Thoracic aorta (tissue), 2 donors: ENCODE measurements around the gene ZNF385C. TPM values are rescaled to one million over a fixed set of nuclear protein-coding genes. Genes with fewer than 3 reads are reported as not detected.

Source experiments
- ATAC-seq: fragments of 150-250 bp; one replicate; pipeline ENCODE4 v1.8.0; 2017; ENCODE audit warnings: low read depth; ENCODE audit not compliant: insufficient number of reproducible peaks, low FRiP score
- DNase-seq: peaks from one replicate; pipeline ENCODE4 v3.0.0-alpha.2; 2020; ENCODE audit warnings: low spot score
- H3K27ac ChIP-seq, 2 donors: fragments of 200-600 bp; sonication (generic); 1 replicate in 1 of 2; 2 replicates in 1 of 2; pipeline ENCODE4 v1.5.1; 2016; ENCODE audit warnings: mild to moderate bottlenecking in 2 of 2, moderate library complexity in 2 of 2
- H3K27me3 ChIP-seq: fragments of 200-600 bp; sonication (generic); replicated peaks from 2 replicates; pipeline ENCODE4 v1.6.0; 2016; ENCODE audit warnings: mild to moderate bottlenecking; ENCODE audit not compliant: insufficient read depth
- H3K36me3 ChIP-seq: fragments of 200-600 bp; sonication (generic); one replicate; pipeline ENCODE4 v1.5.1; 2016
- H3K4me1 ChIP-seq, 2 donors: fragments of 200-600 bp; sonication (generic); 1 replicate in 1 of 2; 2 replicates in 1 of 2; pipeline versions ENCODE4 v1.5.1 to v1.6.0; 2016; ENCODE audit warnings: low read depth in 2 of 2, mild to moderate bottlenecking in 1 of 2; ENCODE audit not compliant: control insufficient read depth in 1 of 2
- H3K4me3 ChIP-seq: fragments of 200-600 bp; sonication (generic); 2 replicates; pipeline ENCODE4 v1.5.1; 2016; ENCODE audit warnings: mild to moderate bottlenecking
- H3K9me3 ChIP-seq: fragments of 200-600 bp; sonication (generic); 2 replicates; pipeline ENCODE4 v1.5.1; 2016
- CTCF ChIP-seq: fragments of 200-600 bp; sonication (generic); IDR thresholded peaks from one replicate; pipeline ENCODE4 v1.5.1; 2019; ENCODE audit warnings: antibody characterized with exemption
- total RNA-seq, 2 donors: library from RNA; depleted of rRNA; stranded (reverse); fragments of >200 nt; gene quantifications; one replicate each; pipeline versions ENCODE4 v1.1.0 to v1.2.3, GENCODE V29; 2016

The ZNF385C gene
- total RNA-seq, 2 donors from 2014 or later, result not detected

DNA sequence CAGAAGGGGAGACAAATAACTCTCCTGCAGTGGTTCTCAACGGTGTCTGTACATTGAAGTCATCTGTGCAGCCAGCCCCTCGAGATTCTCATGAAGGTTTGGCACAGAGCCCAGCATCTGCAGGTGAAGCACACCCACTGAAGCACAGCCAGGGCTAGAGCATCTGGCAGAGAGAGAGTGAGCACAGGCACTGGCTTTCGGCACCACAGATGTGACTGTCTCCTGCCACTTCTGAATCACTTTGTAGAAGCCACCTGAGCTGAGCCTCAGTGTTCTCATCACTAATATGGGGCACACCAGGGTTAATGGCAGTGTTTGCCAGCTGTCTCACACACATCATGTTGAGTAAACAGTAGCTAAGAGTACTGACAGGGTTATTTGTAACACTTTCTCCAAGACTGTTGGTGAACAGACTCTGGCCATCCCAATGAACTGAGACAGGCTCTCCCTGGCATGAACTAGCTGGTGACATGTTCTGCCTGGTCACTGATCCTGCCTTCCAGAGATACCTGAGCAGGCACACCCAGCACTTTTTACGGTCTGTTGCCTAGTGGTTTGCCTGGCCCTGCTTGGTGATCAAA, 35.3 kb upstream of the ZNF385C start:
- TF ChIP-seq CTCF, result no peak
- Histone ChIP-seq H3K4me1 (peaks cover 27 to 62% of the 10 kb centered on the region in 2 donors), H3K27ac (no peak overlapping the region)

DNA sequence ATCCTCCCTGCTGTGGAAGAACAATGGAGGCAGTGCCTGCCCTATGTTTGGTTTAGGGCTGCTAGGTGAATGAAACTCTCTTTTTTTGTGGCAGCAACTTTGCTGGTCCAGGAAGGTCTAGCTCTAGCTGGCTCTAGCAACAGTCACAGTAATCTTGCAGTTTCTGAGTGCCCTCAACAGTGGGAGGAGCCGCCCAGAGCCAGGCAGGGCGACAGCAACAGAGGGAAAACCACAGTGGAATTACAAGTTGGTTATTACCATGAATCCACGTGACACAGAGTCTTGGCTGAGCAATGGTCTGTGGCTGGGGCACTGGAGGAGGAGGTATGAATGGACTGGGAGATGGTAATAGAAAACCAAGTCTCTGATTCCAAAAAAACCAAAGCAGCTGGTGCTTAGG, 34.7 kb upstream of the ZNF385C start:
- no peaks in the 10 kb centered on the region for H3K27me3 ChIP-seq
- no peak overlapping the region for H3K4me3 ChIP-seq
- H3K4me1 ChIP-seq, result peaks cover 25 to 55% of the 10 kb centered on the region in 2 donors
- DNase-seq (no peak), ATAC-seq (peak; percentile 19)
- no peak for TF ChIP-seq CTCF
- no peaks in the 10 kb centered on the region for H3K9me3 ChIP-seq
- H3K27ac ChIP-seq, result peak overlapping the region in 1 of 2 donors; percentile 14
- peaks cover 28% of the 10 kb centered on the region for H3K36me3 ChIP-seq

More for the DNA sequence above, 35.3 kb upstream of the ZNF385C start:
- peaks cover 22% of the 10 kb centered on the region for H3K36me3 ChIP-seq
- no peaks in the 10 kb centered on the region for H3K27me3 ChIP-seq
- no peak overlapping the region for H3K4me3 ChIP-seq
- ATAC-seq, result no peak
- no peaks in the 10 kb centered on the region for H3K9me3 ChIP-seq
- no peak for DNase-seq

- H3K9me3 ChIP-seq, result no peaks in the 10 kb centered on the region
- H3K36me3 ChIP-seq, result peaks cover 34% of the 10 kb centered on the region
- H3K4me1 ChIP-seq, result peaks cover 25 to 55% of the 10 kb centered on the region in 2 donors
- H3K27me3 ChIP-seq, result no peaks in the 10 kb centered on the region
- DNase-seq (no peak), ATAC-seq (no peak)
- peak overlapping the region in 1 of 2 donors; percentile 14 for H3K27ac ChIP-seq
- H3K4me3 ChIP-seq, result no peak overlapping the region
- no peak for TF ChIP-seq CTCF
These were observed 33.7 kb upstream of the ZNF385C start for GRCh38 chr17:42131981-42132432.

- Histone ChIP-seq H3K27ac (peak overlapping the region in 1 of 2 donors; percentile 14), H3K9me3 (no peaks in the 10 kb centered on the region), H3K4me3 (no peak overlapping the region), H3K36me3 (peaks cover 31% of the 10 kb centered on the region), H3K27me3 (no peaks in the 10 kb centered on the region), H3K4me1 (peaks cover 20 to 47% of the 10 kb centered on the region in 2 donors)
- no peak for TF ChIP-seq CTCF
- DNase-seq (no peak), ATAC-seq (no peak)
These were observed 33.0 kb upstream of the ZNF385C start for GRCh38 chr17:42131232-42131631.

- Histone ChIP-seq H3K27me3 (no peaks in the 10 kb centered on the region), H3K4me3 (no peak overlapping the region), H3K27ac (peak overlapping the region in 1 of 2 donors; percentile 37), H3K4me1 (peaks cover 20 to 39% of the 10 kb centered on the region in 2 donors), H3K36me3 (peaks cover 38% of the 10 kb centered on the region), H3K9me3 (no peaks in the 10 kb centered on the region)
- no peak for DNase-seq
- no peak for TF ChIP-seq CTCF
- no peak for ATAC-seq
These were observed 32.1 kb upstream of the ZNF385C start for GRCh38 chr17:42130310-42130936.
